OCI-LY1 (cell line): ENCODE measurements around the gene MS4A14.

Experiments
- H2AFZ ChIP-seq: fragments of 200-600 bp; sonication (generic), shearing (Covaris generic); 2 replicates; pipeline ENCODE4 v1.6.0; 2014; ENCODE audit warnings: antibody characterized with exemption, mild to moderate bottlenecking, low read length
- H3F3A ChIP-seq: fragments of 200-600 bp; sonication (generic), shearing (Covaris generic); 2 replicates; pipeline ENCODE4 v1.6.0; 2014; ENCODE audit warnings: mild to moderate bottlenecking, antibody characterized with exemption, low read length, moderate library complexity; ENCODE audit not compliant: insufficient read depth
- H3K27ac ChIP-seq: fragments of 200-600 bp; sonication (generic); 2 replicates; pipeline ENCODE4 v1.5.1; 2014; ENCODE audit warnings: low read length, mixed run types, mild to moderate bottlenecking, low read depth; ENCODE audit not compliant: poor library complexity, severe bottlenecking
- H3K27me3 ChIP-seq: fragments of 200-600 bp; sonication (generic); 2 replicates; pipeline ENCODE4 v1.6.0; 2014; ENCODE audit warnings: antibody characterized with exemption, mild to moderate bottlenecking, low read length, moderate library complexity; ENCODE audit not compliant: insufficient read depth
- H3K36me3 ChIP-seq: fragments of 200-600 bp; sonication (generic); 2 replicates; pipeline ENCODE4 v1.6.1; 2014; ENCODE audit warnings: mild to moderate bottlenecking, antibody characterized with exemption, low read length, moderate library complexity, mixed read lengths; ENCODE audit not compliant: insufficient read depth
- H3K4me1 ChIP-seq: fragments of 200-600 bp; sonication (generic); 2 replicates; pipeline ENCODE4 v1.5.1; 2014; ENCODE audit warnings: mild to moderate bottlenecking, low read length, moderate library complexity; ENCODE audit not compliant: insufficient read depth, severe bottlenecking
- H3K4me2 ChIP-seq: fragments of 200-600 bp; sonication (generic), shearing (Covaris generic); 2 replicates; pipeline ENCODE4 v1.6.1; 2014; ENCODE audit warnings: low read length
- H3K4me3 ChIP-seq: fragments of 200-600 bp; sonication (generic); 2 replicates; pipeline ENCODE4 v1.5.1; 2014; ENCODE audit warnings: low read length, low read depth, mild to moderate bottlenecking, mixed read lengths; ENCODE audit not compliant: poor library complexity, severe bottlenecking
- H3K79me2 ChIP-seq: fragments of 200-600 bp; shearing (Covaris generic); 2 replicates; pipeline ENCODE4 v1.6.1; 2016; ENCODE audit warnings: mixed run types, low read length, mixed read lengths; ENCODE audit not compliant: insufficient read depth
- H3K9ac ChIP-seq: fragments of 200-600 bp; sonication (generic), shearing (Covaris generic); 2 replicates; pipeline ENCODE4 v1.6.1; 2014; ENCODE audit warnings: mild to moderate bottlenecking, low read length, mixed read lengths
- H3K9me2 ChIP-seq: fragments of 200-600 bp; sonication (generic), shearing (Covaris generic); 2 replicates; pipeline ENCODE4 v1.6.1; 2014; ENCODE audit warnings: low read depth, mild to moderate bottlenecking, low read length, mixed read lengths
- H3K9me3 ChIP-seq: fragments of 200-600 bp; shearing (Covaris generic); 2 replicates; pipeline ENCODE4 v1.6.1; 2014; ENCODE audit warnings: low read length, mixed read lengths
- H4K20me1 ChIP-seq: fragments of 200-600 bp; sonication (generic), shearing (Covaris generic); 2 replicates; pipeline ENCODE4 v1.6.0; 2016; ENCODE audit warnings: mild to moderate bottlenecking, low read length; ENCODE audit not compliant: insufficient read depth
- CTCF ChIP-seq: fragments of 200-600 bp; sonication (generic), shearing (Covaris generic); IDR thresholded peaks from 2 replicates; pipeline ENCODE4 v1.5.1; 2017; ENCODE audit warnings: mild to moderate bottlenecking, antibody characterized with exemption, low read length, moderate library complexity, mixed read lengths
- EZH2 ChIP-seq: fragments of 200-600 bp; sonication (generic), shearing (Covaris generic); IDR thresholded peaks from 2 replicates; pipeline ENCODE4 v1.8.0; 2017; ENCODE audit warnings: borderline replicate concordance, mixed run types, mild to moderate bottlenecking, antibody characterized with exemption, low read length, moderate library complexity, mixed read lengths

MS4A14 gene

GRCh38 chr11:60372767-60373166 is 23.5 kb upstream of the MS4A14 start:
- Histone ChIP-seq H3K4me2 (no peak overlapping the region), H3K27ac (no peak overlapping the region), H3K4me1 (peaks cover 7% of the 10 kb centered on the region), H3K4me3 (no peak overlapping the region), H3K9me2 (no peaks in the 10 kb centered on the region), H3F3A (no peaks in the 10 kb centered on the region), H4K20me1 (no peaks in the 10 kb centered on the region), H3K27me3 (no peaks in the 10 kb centered on the region), H3K79me2 (no peaks in the 10 kb centered on the region), H3K36me3 (no peaks in the 10 kb centered on the region), H2AFZ (no peak overlapping the region), H3K9me3 (no peaks in the 10 kb centered on the region), H3K9ac (no peak overlapping the region)
- no peak for TF ChIP-seq EZH2
- TF ChIP-seq CTCF, result no peak

GRCh38 chr11:60375316-60375715 is 20.9 kb upstream of the MS4A14 start:
- Histone ChIP-seq H3K36me3 (no peaks in the 10 kb centered on the region), H3K79me2 (no peaks in the 10 kb centered on the region), H3K9me2 (no peaks in the 10 kb centered on the region), H3K9ac (no peak overlapping the region), H3F3A (no peaks in the 10 kb centered on the region), H4K20me1 (no peaks in the 10 kb centered on the region), H3K9me3 (no peaks in the 10 kb centered on the region), H3K4me1 (peaks cover 19% of the 10 kb centered on the region), H2AFZ (no peak overlapping the region), H3K27ac (no peak overlapping the region), H3K4me3 (no peak overlapping the region), H3K4me2 (no peak overlapping the region), H3K27me3 (no peaks in the 10 kb centered on the region)
- TF ChIP-seq CTCF (no peak), EZH2 (no peak)

GRCh38 chr11:60376601-60377000 is 19.7 kb upstream of the MS4A14 start:
- H3K79me2 ChIP-seq, result no peaks in the 10 kb centered on the region
- H3K36me3 ChIP-seq, result no peaks in the 10 kb centered on the region
- no peak overlapping the region for H2AFZ ChIP-seq
- H3K9me3 ChIP-seq, result no peaks in the 10 kb centered on the region
- H3K4me3 ChIP-seq, result no peak overlapping the region
- no peaks in the 10 kb centered on the region for H3K9me2 ChIP-seq
- peaks cover 19% of the 10 kb centered on the region for H3K4me1 ChIP-seq
- no peaks in the 10 kb centered on the region for H3F3A ChIP-seq
- no peaks in the 10 kb centered on the region for H4K20me1 ChIP-seq
- no peak overlapping the region for H3K9ac ChIP-seq
- TF ChIP-seq EZH2, result no peak
- no peaks in the 10 kb centered on the region for H3K27me3 ChIP-seq
- no peak overlapping the region for H3K27ac ChIP-seq
- H3K4me2 ChIP-seq, result no peak overlapping the region

GRCh38 chr11:60377401-60378136 is 18.7 kb upstream of the MS4A14 start:
- no peaks in the 10 kb centered on the region for H3K9me3 ChIP-seq
- no peaks in the 10 kb centered on the region for H3K36me3 ChIP-seq
- H3K4me1 ChIP-seq, result peaks cover 19% of the 10 kb centered on the region
- H3K27ac ChIP-seq, result no peak overlapping the region
- no peaks in the 10 kb centered on the region for H4K20me1 ChIP-seq
- H3K9me2 ChIP-seq, result no peaks in the 10 kb centered on the region
- H3K4me3 ChIP-seq, result no peak overlapping the region
- H3F3A ChIP-seq, result no peaks in the 10 kb centered on the region
- peak overlapping the region; percentile 44; the same call in 1 of the 2 replicates for H3K4me2 ChIP-seq
- no peak overlapping the region for H3K9ac ChIP-seq
- H2AFZ ChIP-seq, result no peak overlapping the region
- H3K79me2 ChIP-seq, result no peaks in the 10 kb centered on the region
- no peak for TF ChIP-seq EZH2
- no peak for TF ChIP-seq CTCF
- H3K27me3 ChIP-seq, result no peaks in the 10 kb centered on the region
